ENCODE measurements around the gene SORCS2. TPM values are rescaled to one million over a fixed set of nuclear protein-coding genes. Genes with fewer than 3 reads are reported as not detected.

SORCS2 gene
- total RNA-seq, 1 donor = 0.27 TPM

GRCh38 chr4:7362341-7362740 is 170.0 kb downstream of the SORCS2 start:
- TF ChIP-seq CTCF (IDR thresholded peaks at IDR 0.05; ENCODE audit: insufficient read depth, low read length) = no peak
- DNase-seq (ENCODE audit: low read depth) = no peak
- no peak overlapping the region for H3K4me3 ChIP-seq (ENCODE audit: low read depth, low read length)

GRCh38 chr4:7362862-7363430 is 170.6 kb downstream of the SORCS2 start:
- no peak overlapping the region for H3K4me3 ChIP-seq (ENCODE audit: low read depth, low read length)
- no peak for TF ChIP-seq CTCF (IDR thresholded peaks at IDR 0.05; ENCODE audit: insufficient read depth, low read length)
- DNase-seq (ENCODE audit: low read depth) = no peak

- H3K4me3 ChIP-seq (ENCODE audit: low read depth, low read length) = no peak overlapping the region
- no peak for TF ChIP-seq CTCF (IDR thresholded peaks at IDR 0.05; ENCODE audit: insufficient read depth, low read length)
- no peak for DNase-seq (ENCODE audit: low read depth)
Observed at GRCh38 chr4:7364979-7365378, 172.6 kb downstream of the SORCS2 start.

GRCh38 chr4:7365462-7366179 is 173.3 kb downstream of the SORCS2 start:
- no peak overlapping the region for H3K4me3 ChIP-seq (ENCODE audit: low read depth, low read length)
- no peak for TF ChIP-seq CTCF (IDR thresholded peaks at IDR 0.05; ENCODE audit: insufficient read depth, low read length)
- no peak for DNase-seq (ENCODE audit: low read depth)

GRCh38 chr4:7366180-7366945 is 174.0 kb downstream of the SORCS2 start:
- TF ChIP-seq CTCF (IDR thresholded peaks at IDR 0.05; ENCODE audit: insufficient read depth, low read length) = no peak
- no peak overlapping the region for H3K4me3 ChIP-seq (ENCODE audit: low read depth, low read length)
- DNase-seq (ENCODE audit: low read depth) = no peak

- no peak for DNase-seq (ENCODE audit: low read depth)
- no peak for TF ChIP-seq CTCF (IDR thresholded peaks at IDR 0.05; ENCODE audit: insufficient read depth, low read length)
- no peak overlapping the region for H3K4me3 ChIP-seq (ENCODE audit: low read depth, low read length)
Observed at GRCh38 chr4:7366954-7367353, 174.6 kb downstream of the SORCS2 start.
